Measurements from ENCODE around the gene LPCAT1.

GRCh38 chr5:1514027-1514818, 9.5 kb downstream of the LPCAT1 start:
- TF ChIP-seq POLR2A (IDR thresholded peaks at IDR 0.05; ENCODE audit: low read depth, low read length) (no peak), CTCF (conservative IDR thresholded peaks at IDR 0.05; ENCODE audit: low read depth, low read length) (no peak), MXI1 (IDR thresholded peaks at IDR 0.05; ENCODE audit: borderline replicate concordance, low read depth, low read length) (no peak), MAFK (IDR thresholded peaks at IDR 0.05; ENCODE audit: low read depth, low read length) (no peak), RAD21 (IDR thresholded peaks at IDR 0.05; ENCODE audit: low read length) (no peak), NFE2L2 (IDR thresholded peaks at IDR 0.05; ENCODE audit: low read depth, low read length) (no peak)

Measured in IMR-90 (cell line).